Body of pancreas (tissue), 4 donors: ENCODE results near the gene KCP. TPM values are rescaled to one million over a fixed set of nuclear protein-coding genes. Genes with fewer than 3 reads are reported as not detected.
"Not testable (repeated sequence)": the region's sequence is repeated elsewhere in the genome, so short reads cannot be mapped to it uniquely, and the experiment has no call there.

Experiments
- ATAC-seq: fragments of 150-250 bp; one replicate; pipeline ENCODE4 v1.9.1; 2016
- DNase-seq, 4 donors: peaks; one replicate each; pipeline ENCODE4 v3.0.0-alpha.2; 2019
- H3K27ac ChIP-seq, 4 donors: fragments of 200-600 bp; sonication (generic); 1 replicate in 3 of 4; 2 replicates in 1 of 4; pipeline versions ENCODE4 v1.5.1 to v1.6.1; 2016 to 2019; ENCODE audit warnings: mild to moderate bottlenecking in 1 of 4, mixed read lengths in 1 of 4, moderate library complexity in 1 of 4
- H3K27me3 ChIP-seq, 2 donors: fragments of 200-600 bp; sonication (generic); one replicate each; pipeline ENCODE4 v1.6.0; 2016; ENCODE audit warnings: mild to moderate bottlenecking in 1 of 2
- H3K36me3 ChIP-seq, 2 donors: fragments of 200-600 bp; sonication (generic); replicated peaks in 1 of 2; 2 replicates each; pipeline ENCODE4 v1.5.1; 2016; ENCODE audit warnings: low read depth in 2 of 2; ENCODE audit not compliant: insufficient read depth in 1 of 2
- H3K4me1 ChIP-seq: fragments of 200-600 bp; sonication (generic); one replicate; pipeline ENCODE4 v1.6.0; 2016
- H3K4me3 ChIP-seq, 2 donors: fragments of 200-600 bp; sonication (generic); 1 replicate in 1 of 2; 2 replicates in 1 of 2; pipeline ENCODE4 v1.5.1; 2016 to 2019
- H3K9me3 ChIP-seq, 3 donors: fragments of 200-600 bp; sonication (generic); 1 replicate in 2 of 3; 2 replicates in 1 of 3; pipeline ENCODE4 v1.5.1; 2016
- POLR2A ChIP-seq, 3 donors: fragments of 450-650 bp; IDR thresholded peaks; one replicate each; pipeline ENCODE4 v1.6.1; 2016; ENCODE audit warnings: antibody characterized with exemption in 3 of 3, mild to moderate bottlenecking in 2 of 3
- WGBS, 2 donors: methylation state at CpG; one replicate each; pipeline ENCODE4 v1.1.5; 2017; 5-methylcytosine and 5-hydroxymethylcytosine counted together
- intact Hi-C: fragments of 100-400 bp; cut with DNase I; formaldehyde crosslinking; loops from one replicate; pipeline ENCODE4 v1.15.1; 2023
- total RNA-seq, 2 donors: library from RNA; depleted of rRNA; stranded (reverse); fragments of >200 nt; gene quantifications; one replicate each; pipeline ENCODE4 v1.1.0, GENCODE V29; 2016
- TF ChIP-seq, protein P1 (sequence below), 7 experiments: fragments of 450-650 bp in 4 of 7; fragments of 200-600 bp in 3 of 7; sonication (generic) in 3 of 7; IDR thresholded peaks; one replicate each; pipeline ENCODE4 v1.5.1; 2016 to 2019; ENCODE audit warnings: antibody characterized with exemption in 7 of 7

KCP gene
- total RNA-seq, 2 donors from 2014 or later, result 0.33 TPM; not detected in 1

DNA sequence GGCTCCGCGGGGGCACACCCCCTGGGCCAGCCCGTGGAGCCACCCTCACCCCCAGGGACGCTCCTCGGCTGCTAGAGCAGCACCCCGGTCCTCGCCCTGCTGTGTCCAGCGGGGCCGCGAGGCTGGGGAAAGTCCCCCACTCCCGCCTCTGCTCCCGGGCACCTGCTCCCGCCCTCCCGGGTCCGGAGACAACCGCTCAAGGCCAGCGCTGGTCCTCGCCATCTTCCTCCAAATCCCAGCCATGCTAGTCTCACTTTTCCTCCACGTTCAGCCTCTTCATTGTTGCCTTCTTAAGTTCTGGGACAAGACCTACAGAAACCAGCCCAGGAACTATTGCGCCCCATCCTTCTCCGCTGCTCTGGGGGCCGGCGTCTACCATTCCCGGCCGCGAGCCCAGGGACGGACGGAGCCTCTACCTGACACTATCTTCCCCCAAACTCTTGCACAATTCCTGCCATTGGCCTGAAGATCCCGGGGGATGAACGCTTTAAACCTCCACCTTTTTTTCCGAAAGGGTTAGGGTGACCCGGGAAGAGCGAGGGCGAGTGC lies 4.8 kb upstream of the KCP start:
- H3K4me3 ChIP-seq, result no peak overlapping the region
- intact Hi-C loops, result no loop called here

GRCh38 chr7:128914566-128915151 lies 4.2 kb upstream of the KCP start:
- peaks cover 0 to 9% of the 10 kb centered on the region in 2 donors for H3K27me3 ChIP-seq
- ATAC-seq (no peak), DNase-seq (no peak)
- peaks cover 10% of the 10 kb centered on the region for H3K4me1 ChIP-seq
- no peaks in the 10 kb centered on the region for H3K9me3 ChIP-seq
- H3K36me3 ChIP-seq, result no peaks in the 10 kb centered on the region
- TF ChIP-seq POLR2A (IDR thresholded peaks at IDR 0.05), result no peak
- TF ChIP-seq, protein P1, sequence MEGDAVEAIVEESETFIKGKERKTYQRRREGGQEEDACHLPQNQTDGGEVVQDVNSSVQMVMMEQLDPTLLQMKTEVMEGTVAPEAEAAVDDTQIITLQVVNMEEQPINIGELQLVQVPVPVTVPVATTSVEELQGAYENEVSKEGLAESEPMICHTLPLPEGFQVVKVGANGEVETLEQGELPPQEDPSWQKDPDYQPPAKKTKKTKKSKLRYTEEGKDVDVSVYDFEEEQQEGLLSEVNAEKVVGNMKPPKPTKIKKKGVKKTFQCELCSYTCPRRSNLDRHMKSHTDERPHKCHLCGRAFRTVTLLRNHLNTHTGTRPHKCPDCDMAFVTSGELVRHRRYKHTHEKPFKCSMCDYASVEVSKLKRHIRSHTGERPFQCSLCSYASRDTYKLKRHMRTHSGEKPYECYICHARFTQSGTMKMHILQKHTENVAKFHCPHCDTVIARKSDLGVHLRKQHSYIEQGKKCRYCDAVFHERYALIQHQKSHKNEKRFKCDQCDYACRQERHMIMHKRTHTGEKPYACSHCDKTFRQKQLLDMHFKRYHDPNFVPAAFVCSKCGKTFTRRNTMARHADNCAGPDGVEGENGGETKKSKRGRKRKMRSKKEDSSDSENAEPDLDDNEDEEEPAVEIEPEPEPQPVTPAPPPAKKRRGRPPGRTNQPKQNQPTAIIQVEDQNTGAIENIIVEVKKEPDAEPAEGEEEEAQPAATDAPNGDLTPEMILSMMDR (IDR thresholded peaks at IDR 0.05), result no peak
- intact Hi-C loops, result no loop called here
- 50 to 51% methylated on average over 8 to 11 of the region's 11 CpGs for WGBS, 2 donors
- no peak overlapping the region for H3K27ac ChIP-seq
- no peak overlapping the region for H3K4me3 ChIP-seq

More for the DNA sequence above, 4.8 kb upstream of the KCP start:
- TF ChIP-seq POLR2A (IDR thresholded peaks at IDR 0.05), result no peak
- TF ChIP-seq, protein P1 (IDR thresholded peaks at IDR 0.05), result no peak
- no peak overlapping the region for H3K27ac ChIP-seq
- H3K27me3 ChIP-seq, result peaks cover 0 to 9% of the 10 kb centered on the region in 2 donors
- no peaks in the 10 kb centered on the region for H3K36me3 ChIP-seq
- H3K4me1 ChIP-seq, result peaks cover 5% of the 10 kb centered on the region
- H3K9me3 ChIP-seq, result no peaks in the 10 kb centered on the region
- DNase-seq, result no peak
- 5 to 8% methylated on average over 22 to 27 of the region's 34 CpGs for WGBS, 2 donors
- no peak for ATAC-seq

DNA sequence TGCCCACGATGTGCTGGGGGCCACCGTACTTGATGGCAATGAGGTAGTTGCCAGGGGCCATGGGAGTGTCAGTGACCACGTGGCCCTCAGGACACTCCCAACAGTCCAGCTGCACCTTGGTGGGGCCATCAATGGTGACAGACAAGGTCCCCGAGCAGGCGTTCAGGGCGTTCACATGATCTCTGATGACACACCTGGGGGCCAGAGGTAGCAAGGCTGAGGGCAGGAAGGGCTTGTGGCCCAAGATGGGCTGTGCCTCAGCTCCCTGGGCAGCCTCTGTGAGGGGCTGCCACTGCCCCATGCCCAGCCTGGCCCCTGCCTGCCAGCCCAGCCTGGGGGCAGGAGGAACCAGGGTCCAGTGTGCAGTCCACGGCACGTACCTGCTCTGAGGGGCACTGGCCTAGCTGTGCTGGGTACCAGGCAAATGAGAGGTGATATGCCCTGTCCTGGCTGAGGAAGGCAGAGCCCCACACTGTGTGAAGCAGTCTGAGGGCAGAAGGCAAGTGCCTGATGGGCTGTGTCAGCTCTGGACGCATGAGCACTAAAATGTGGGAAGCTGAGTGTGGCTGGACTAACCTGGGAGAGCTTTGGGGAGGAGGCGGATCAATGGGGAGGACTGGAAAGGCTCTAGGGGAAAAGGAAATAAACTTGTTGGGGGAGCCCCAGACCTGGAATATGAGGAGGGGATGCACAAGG lies 3.5 kb upstream of the KCP start:
- peaks cover 10% of the 10 kb centered on the region for H3K4me1 ChIP-seq
- H3K27me3 ChIP-seq, result peaks cover 0 to 9% of the 10 kb centered on the region in 2 donors
- no peak for DNase-seq
- no peaks in the 10 kb centered on the region for H3K36me3 ChIP-seq
- ATAC-seq, result no peak
- no peak overlapping the region for H3K27ac ChIP-seq
- 67 to 81% methylated on average over 3 to 10 of the region's 10 CpGs for WGBS, 2 donors
- no peaks in the 10 kb centered on the region for H3K9me3 ChIP-seq
- no peak overlapping the region for H3K4me3 ChIP-seq
- intact Hi-C loops, result no loop called here
- TF ChIP-seq POLR2A (IDR thresholded peaks at IDR 0.05), result no peak
- TF ChIP-seq, protein P1 (IDR thresholded peaks at IDR 0.05), result no peak

GRCh38 chr7:128912709-128913495 lies 2.4 kb upstream of the KCP start:
- peaks cover 10% of the 10 kb centered on the region for H3K4me1 ChIP-seq
- H3K27me3 ChIP-seq, result not testable (repeated sequence)

DNA sequence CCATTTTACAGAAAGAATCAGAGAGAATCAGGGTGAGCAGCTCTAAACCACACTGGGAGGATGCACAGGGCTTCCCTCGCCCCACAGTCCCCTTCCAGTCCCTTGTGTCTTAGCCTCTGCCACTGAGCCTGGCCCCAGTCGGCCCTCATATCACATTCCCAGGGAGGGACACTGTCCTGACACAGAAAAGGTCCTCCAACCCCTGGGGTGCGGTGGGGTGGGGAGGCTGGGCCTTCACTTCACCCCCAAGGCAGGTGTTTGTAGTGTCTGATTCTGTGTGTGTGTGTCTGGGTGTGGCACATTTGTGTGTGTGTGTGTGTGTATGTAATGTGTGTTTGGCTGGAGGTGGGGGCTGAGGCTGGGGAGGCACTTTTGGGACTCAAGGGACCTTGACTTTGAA lies 1.8 kb upstream of the KCP start:
- H3K27me3 ChIP-seq, result peaks cover 0 to 9% of the 10 kb centered on the region in 2 donors
- H3K9me3 ChIP-seq, result no peaks in the 10 kb centered on the region
- ATAC-seq, result no peak
- no peak overlapping the region for H3K4me3 ChIP-seq
- peaks cover 10% of the 10 kb centered on the region for H3K4me1 ChIP-seq
- no peak for DNase-seq
- WGBS, 2 donors, result 57 to 67% methylated on average over 3 of the region's 3 CpGs
- intact Hi-C loops, result no loop called here
- H3K36me3 ChIP-seq, result no peaks in the 10 kb centered on the region
- H3K27ac ChIP-seq, result no peak overlapping the region
- TF ChIP-seq POLR2A (IDR thresholded peaks at IDR 0.05), result no peak
- TF ChIP-seq, protein P1 (IDR thresholded peaks at IDR 0.05), result no peak

More at GRCh38 chr7:128912709-128913495, 2.4 kb upstream of the KCP start:
- H3K9me3 ChIP-seq, H3K27ac ChIP-seq, DNase-seq, intact Hi-C loops, H3K36me3 ChIP-seq, H3K4me3 ChIP-seq, ATAC-seq: not testable (repeated sequence)
- 83 to 100% methylated on average over 1 of the region's 20 CpGs for WGBS, 2 donors
